Lung (tissue), 12 donors: ENCODE data around the gene STK33. TPM values are rescaled to one million over a fixed set of nuclear protein-coding genes. Genes with fewer than 3 reads are reported as not detected.

Experiments
- ATAC-seq: fragments of 200-7000 bp; cut with Tn5 transposase; one replicate; pipeline ENCODE4 v1.9.1; 2020; ENCODE audit warnings: moderate number of reproducible peaks; ENCODE audit not compliant: insufficient read depth, low FRiP score
- DNase-seq, 3 donors: peaks; one replicate each; pipeline ENCODE4 v3.0.0-alpha.2; 2013 to 2017
- H3K27ac ChIP-seq, 2 donors: one replicate each; pipeline ENCODE4 v1.5.1; 2013; ENCODE audit warnings: mild to moderate bottlenecking in 2 of 2, moderate library complexity in 2 of 2, control low read depth in 1 of 2, inconsistent platforms in 1 of 2, low read depth in 1 of 2, low read length in 1 of 2
- H3K27me3 ChIP-seq, 3 donors: one replicate each; pipeline ENCODE4 v1.5.1; 2013; ENCODE audit warnings: low read length in 2 of 3; ENCODE audit not compliant: control insufficient read depth in 3 of 3, insufficient read depth in 3 of 3
- H3K36me3 ChIP-seq, 4 donors: one replicate each; pipeline ENCODE4 v1.5.1; 2013; ENCODE audit warnings: low read length in 4 of 4, mild to moderate bottlenecking in 1 of 4, moderate library complexity in 1 of 4; ENCODE audit not compliant: control insufficient read depth in 4 of 4, insufficient read depth in 4 of 4
- H3K4me1 ChIP-seq, 5 donors: one replicate each; pipeline ENCODE4 v1.5.1; 2013; ENCODE audit warnings: low read length in 5 of 5, mild to moderate bottlenecking in 2 of 5, moderate library complexity in 1 of 5; ENCODE audit not compliant: control insufficient read depth in 5 of 5, insufficient read depth in 5 of 5
- H3K4me3 ChIP-seq: one replicate; pipeline ENCODE4 v1.5.1; 2013; ENCODE audit warnings: mild to moderate bottlenecking, control low read depth, moderate library complexity
- H3K9ac ChIP-seq, 2 donors: one replicate each; pipeline ENCODE4 v1.5.1; 2013; ENCODE audit warnings: low read length in 2 of 2, control low read depth in 1 of 2; ENCODE audit not compliant: insufficient read depth in 1 of 2
- H3K9me3 ChIP-seq, 4 donors: one replicate each; pipeline ENCODE4 v1.5.1; 2013; ENCODE audit warnings: low read length in 3 of 4, mild to moderate bottlenecking in 1 of 4, moderate library complexity in 1 of 4; ENCODE audit not compliant: control insufficient read depth in 4 of 4, insufficient read depth in 3 of 4
- WGBS, 2 donors: extraction: QIAGEN DNeasy Blood & Tissue Kit; methylation state at CpG; one replicate each; pipeline ENCODE4 v1.1.7; 2013; 5-methylcytosine and 5-hydroxymethylcytosine counted together
- polyA plus RNA-seq, 2 donors: library from polyadenylated mRNA; stranded (reverse); fragments of 200-250 nt; gene quantifications; one replicate each; pipeline ENCODE4 v1.2.1, GENCODE V29; 2013
- total RNA-seq, 2 donors: library from RNA; depleted of rRNA in 1 of 2; stranded (reverse); fragments of >200 nt in 1 of 2; gene quantifications; one replicate each; pipeline ENCODE4 v1.2.1, GENCODE V29; 2014 to 2021
- TF ChIP-seq, protein P1 (sequence below): IDR thresholded peaks from 2 replicates; pipeline ENCODE4 v1.5.1; 2012; ENCODE audit warnings: mild to moderate bottlenecking; ENCODE audit errors: control extremely low read depth, extremely low read depth
- donor health status: control.
- donor health status: control.
- donor health status: Bipolar disorder and iron deficiency.
- donor health status: healthy.
- donor health status: DM: yes; HTN: yes; CAD: no.

STK33 gene
- total and polyA plus RNA-seq, 4 donors: 9.5 to 36.5 (median 20.4) TPM

DNA sequence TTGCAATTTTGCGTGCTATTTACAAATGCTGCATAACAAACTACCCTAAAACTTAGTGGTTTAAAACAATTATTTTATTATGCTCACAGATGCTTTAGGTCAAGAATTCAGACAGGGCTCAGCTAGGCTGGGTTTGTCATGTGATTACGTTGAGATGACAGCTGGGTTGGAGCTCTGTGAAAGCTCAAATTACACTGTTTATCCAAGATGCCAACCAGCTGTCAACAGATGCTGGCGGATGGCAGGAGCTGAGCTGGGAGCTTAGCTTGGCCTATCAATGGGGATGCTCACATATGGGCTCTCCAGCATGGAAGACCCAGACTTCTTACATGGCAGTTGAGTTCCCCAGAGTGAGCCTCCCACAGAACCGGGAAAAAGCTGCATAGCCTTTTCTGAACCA lies 62.7 kb downstream of the STK33 start:
- DNase-seq: peak; percentile 35 to 60 (median 54)
- Histone ChIP-seq H3K4me1 (no peaks in the 10 kb centered on the region), H3K27ac (peak overlapping the region in 1 of 2 donors; percentile 11), H3K9ac (no peak overlapping the region), H3K4me3 (no peak overlapping the region), H3K27me3 (no peaks in the 10 kb centered on the region), H3K36me3 (no peaks in the 10 kb centered on the region), H3K9me3 (no peaks in the 10 kb centered on the region)
- TF ChIP-seq, protein P1, sequence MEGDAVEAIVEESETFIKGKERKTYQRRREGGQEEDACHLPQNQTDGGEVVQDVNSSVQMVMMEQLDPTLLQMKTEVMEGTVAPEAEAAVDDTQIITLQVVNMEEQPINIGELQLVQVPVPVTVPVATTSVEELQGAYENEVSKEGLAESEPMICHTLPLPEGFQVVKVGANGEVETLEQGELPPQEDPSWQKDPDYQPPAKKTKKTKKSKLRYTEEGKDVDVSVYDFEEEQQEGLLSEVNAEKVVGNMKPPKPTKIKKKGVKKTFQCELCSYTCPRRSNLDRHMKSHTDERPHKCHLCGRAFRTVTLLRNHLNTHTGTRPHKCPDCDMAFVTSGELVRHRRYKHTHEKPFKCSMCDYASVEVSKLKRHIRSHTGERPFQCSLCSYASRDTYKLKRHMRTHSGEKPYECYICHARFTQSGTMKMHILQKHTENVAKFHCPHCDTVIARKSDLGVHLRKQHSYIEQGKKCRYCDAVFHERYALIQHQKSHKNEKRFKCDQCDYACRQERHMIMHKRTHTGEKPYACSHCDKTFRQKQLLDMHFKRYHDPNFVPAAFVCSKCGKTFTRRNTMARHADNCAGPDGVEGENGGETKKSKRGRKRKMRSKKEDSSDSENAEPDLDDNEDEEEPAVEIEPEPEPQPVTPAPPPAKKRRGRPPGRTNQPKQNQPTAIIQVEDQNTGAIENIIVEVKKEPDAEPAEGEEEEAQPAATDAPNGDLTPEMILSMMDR: no peak
- 77 to 87% methylated on average over 4 of the region's 4 CpGs for WGBS, 2 donors
- ATAC-seq: no peak

DNA sequence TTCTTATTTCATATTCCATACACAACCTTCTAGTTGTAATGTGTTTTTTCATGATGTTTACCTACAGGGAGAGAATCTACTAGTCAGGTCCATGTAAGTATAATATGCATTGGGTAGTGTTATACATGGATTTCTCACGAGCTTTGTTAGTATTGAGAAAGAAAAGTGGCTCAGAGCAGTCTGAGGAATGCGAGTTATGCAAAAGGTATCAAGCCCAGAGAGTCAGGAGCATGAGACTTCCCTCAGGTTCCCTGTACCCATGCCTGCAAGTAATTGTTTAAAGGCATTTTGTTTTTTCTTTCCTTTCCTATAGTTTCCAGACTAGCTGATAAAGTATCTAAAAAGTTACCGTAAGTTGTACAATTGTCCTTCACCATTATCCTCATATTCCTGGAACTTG lies 66.1 kb downstream of the STK33 start:
- H3K27ac ChIP-seq: no peak overlapping the region
- ATAC-seq (no peak), DNase-seq (peak in 1 of 3 donors; percentile 13)
- H3K36me3 ChIP-seq: no peaks in the 10 kb centered on the region
- 60 to 65% methylated on average over 3 of the region's 3 CpGs for WGBS, 2 donors
- no peak overlapping the region for H3K4me3 ChIP-seq
- no peak overlapping the region for H3K9ac ChIP-seq
- H3K9me3 ChIP-seq: no peaks in the 10 kb centered on the region
- TF ChIP-seq, protein P1: no peak
- no peaks in the 10 kb centered on the region for H3K4me1 ChIP-seq
- no peaks in the 10 kb centered on the region for H3K27me3 ChIP-seq

DNA sequence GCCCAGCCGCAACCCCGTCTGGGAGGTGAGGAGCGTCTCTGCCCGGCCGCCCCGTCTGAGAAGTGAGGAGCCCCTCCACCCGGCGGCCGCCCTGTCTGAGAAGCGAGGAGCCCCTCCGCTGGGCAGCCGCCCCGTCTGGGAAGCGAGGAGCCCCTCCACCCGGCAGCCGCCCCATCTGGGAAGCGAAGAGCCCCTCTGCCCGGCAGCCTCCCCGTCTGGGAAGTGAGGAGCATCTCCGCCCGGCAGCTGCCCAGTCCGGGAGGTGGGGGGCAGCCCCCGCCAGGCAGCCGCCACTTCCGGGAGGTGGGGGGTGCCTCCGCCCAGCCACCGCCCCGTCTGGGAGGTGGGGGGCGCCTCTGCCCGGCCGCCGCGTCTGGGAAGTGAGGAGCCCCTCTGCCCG lies 70.6 kb downstream of the STK33 start:
- ATAC-seq: no peak
- WGBS, 2 donors: 98% methylated on average over 33 to 34 of the region's 34 CpGs

More for the DNA sequence above, 70.6 kb downstream of the STK33 start:
- TF ChIP-seq, protein P1: no peak
- Histone ChIP-seq H3K4me1 (no peaks in the 10 kb centered on the region), H3K27ac (no peak overlapping the region), H3K9me3 (no peaks in the 10 kb centered on the region), H3K27me3 (no peaks in the 10 kb centered on the region), H3K9ac (no peak overlapping the region), H3K36me3 (no peaks in the 10 kb centered on the region), H3K4me3 (no peak overlapping the region)
- no peak for DNase-seq
